ENCODE data around the gene CUEDC1. TPM values are rescaled to one million over a fixed set of nuclear protein-coding genes. Genes with fewer than 3 reads are reported as not detected.
A peak's percentile ranks its signal among the peaks of the same experiment; 100 is the strongest.

CUEDC1 gene
- total and polyA plus RNA-seq, 2 of the 13 experiments (the other 11 are each of a cell fraction or from before 2014, with no cell fraction given): 7.4 to 12.9 TPM

DNA sequence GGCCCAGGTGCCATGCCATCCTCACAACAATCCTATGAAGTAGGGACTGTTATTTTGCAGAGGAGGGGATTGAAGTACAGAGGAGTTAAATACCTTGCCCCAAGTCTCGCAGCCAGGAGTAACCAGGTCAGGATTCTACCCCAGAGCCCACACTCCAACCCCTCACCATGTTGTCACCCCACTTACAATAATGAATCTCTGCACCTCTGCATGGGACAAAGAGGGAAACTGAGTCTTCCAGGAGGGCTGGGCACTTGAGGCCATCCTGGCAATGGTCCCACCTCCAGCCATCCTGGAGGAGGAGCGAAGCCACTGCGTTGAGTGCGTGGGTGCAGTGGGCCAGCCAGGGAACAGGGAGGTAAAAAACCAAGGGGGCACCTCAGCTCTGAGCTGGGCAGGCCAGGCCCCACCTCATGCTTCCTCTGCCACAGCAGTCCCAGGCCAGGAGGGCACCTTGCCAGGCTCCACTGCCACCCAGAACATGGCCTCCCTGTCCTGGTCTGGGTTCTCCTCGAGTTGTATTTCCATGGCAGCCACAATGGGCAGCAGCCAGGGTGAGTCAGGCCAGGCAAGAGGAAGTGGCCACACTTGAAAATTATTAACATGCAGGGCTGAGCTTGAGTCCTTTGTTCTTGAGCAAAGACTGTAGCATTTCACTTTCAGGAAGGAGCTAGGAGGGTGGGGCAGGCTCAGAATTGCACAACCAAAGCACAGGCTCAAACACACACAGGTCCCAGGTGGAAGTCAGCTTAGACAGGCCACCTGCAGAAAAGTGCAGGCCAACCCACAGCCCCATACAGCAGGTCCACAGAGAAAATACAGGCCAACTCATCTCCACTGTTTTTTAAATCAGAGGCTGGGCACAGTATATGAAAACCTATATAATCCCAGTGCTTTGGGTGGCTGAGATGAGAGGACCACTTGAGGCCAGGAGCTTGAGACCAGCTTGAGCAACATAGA lies 52.1 kb downstream of the CUEDC1 start (continued):
- TF ChIP-seq KDM1A (CRISPR knock-in tag; IDR thresholded peaks at IDR 0.05) (peak; percentile 69; the same call in 1 of the 2 replicates), ZNF614 (CRISPR knock-in tag; IDR thresholded peaks at IDR 0.05; ENCODE audit: borderline replicate concordance) (peak; percentile 98), CBX1 (IDR thresholded peaks at IDR 0.05; ENCODE audit: low read depth) (peak; percentile 74), NCOA2 (CRISPR knock-in tag; IDR thresholded peaks at IDR 0.05) (peak; percentile 85), MYPOP (CRISPR knock-in tag; IDR thresholded peaks at IDR 0.05) (no peak), FOXC1 (CRISPR knock-in tag; IDR thresholded peaks at IDR 0.05; ENCODE audit: borderline replicate concordance) (no peak), ZSCAN9 (CRISPR knock-in tag; IDR thresholded peaks at IDR 0.05; ENCODE audit: borderline replicate concordance) (peak; percentile 96), MLX (CRISPR knock-in tag; IDR thresholded peaks at IDR 0.05) (peak; percentile 82), GABPB1 (CRISPR knock-in tag; IDR thresholded peaks at IDR 0.05) (peak; percentile 64), STAT5B (CRISPR knock-in tag; IDR thresholded peaks at IDR 0.05) (no peak), ZNF431 (CRISPR knock-in tag; IDR thresholded peaks at IDR 0.05; ENCODE audit: borderline replicate concordance, low read depth) (0 out of 2 replicates have a peak, but pooled peaks have one; percentile 15), ZNF543 (CRISPR knock-in tag; IDR thresholded peaks at IDR 0.05) (peak; percentile 48; the same call in 1 of the 2 replicates), ZNF12 (CRISPR knock-in tag; IDR thresholded peaks at IDR 0.05) (peak; percentile 84), TEAD3 (CRISPR knock-in tag; optimal IDR thresholded peaks at IDR 0.05; ENCODE audit: borderline replicate concordance) (peak; percentile 52), GATA4 (IDR thresholded peaks at IDR 0.05; ENCODE audit: borderline replicate concordance, low read depth) (peak; percentile 16; the same call in 1 of the 2 replicates), PHB2 (IDR thresholded peaks at IDR 0.05; ENCODE audit: partially characterized antibody) (no peak), NAIF1 (CRISPR knock-in tag; IDR thresholded peaks at IDR 0.05; ENCODE audit: borderline replicate concordance) (no peak), ZNF672 (CRISPR knock-in tag; IDR thresholded peaks at IDR 0.05) (no peak), MYC (CRISPR knock-in tag; IDR thresholded peaks at IDR 0.05; ENCODE audit: borderline replicate concordance) (peak; percentile 68; the same call in 1 of the 2 replicates), ZNF530 (CRISPR knock-in tag; IDR thresholded peaks at IDR 0.05; ENCODE audit: low read depth) (no peak), ATF2 (CRISPR knock-in tag; IDR thresholded peaks at IDR 0.05) (peak; percentile 87)
- TF ChIP-seq, protein P1, sequence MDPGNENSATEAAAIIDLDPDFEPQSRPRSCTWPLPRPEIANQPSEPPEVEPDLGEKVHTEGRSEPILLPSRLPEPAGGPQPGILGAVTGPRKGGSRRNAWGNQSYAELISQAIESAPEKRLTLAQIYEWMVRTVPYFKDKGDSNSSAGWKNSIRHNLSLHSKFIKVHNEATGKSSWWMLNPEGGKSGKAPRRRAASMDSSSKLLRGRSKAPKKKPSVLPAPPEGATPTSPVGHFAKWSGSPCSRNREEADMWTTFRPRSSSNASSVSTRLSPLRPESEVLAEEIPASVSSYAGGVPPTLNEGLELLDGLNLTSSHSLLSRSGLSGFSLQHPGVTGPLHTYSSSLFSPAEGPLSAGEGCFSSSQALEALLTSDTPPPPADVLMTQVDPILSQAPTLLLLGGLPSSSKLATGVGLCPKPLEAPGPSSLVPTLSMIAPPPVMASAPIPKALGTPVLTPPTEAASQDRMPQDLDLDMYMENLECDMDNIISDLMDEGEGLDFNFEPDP (CRISPR knock-in tag; conservative IDR thresholded peaks at IDR 0.05): no peak
- TF ChIP-seq, protein P2, sequence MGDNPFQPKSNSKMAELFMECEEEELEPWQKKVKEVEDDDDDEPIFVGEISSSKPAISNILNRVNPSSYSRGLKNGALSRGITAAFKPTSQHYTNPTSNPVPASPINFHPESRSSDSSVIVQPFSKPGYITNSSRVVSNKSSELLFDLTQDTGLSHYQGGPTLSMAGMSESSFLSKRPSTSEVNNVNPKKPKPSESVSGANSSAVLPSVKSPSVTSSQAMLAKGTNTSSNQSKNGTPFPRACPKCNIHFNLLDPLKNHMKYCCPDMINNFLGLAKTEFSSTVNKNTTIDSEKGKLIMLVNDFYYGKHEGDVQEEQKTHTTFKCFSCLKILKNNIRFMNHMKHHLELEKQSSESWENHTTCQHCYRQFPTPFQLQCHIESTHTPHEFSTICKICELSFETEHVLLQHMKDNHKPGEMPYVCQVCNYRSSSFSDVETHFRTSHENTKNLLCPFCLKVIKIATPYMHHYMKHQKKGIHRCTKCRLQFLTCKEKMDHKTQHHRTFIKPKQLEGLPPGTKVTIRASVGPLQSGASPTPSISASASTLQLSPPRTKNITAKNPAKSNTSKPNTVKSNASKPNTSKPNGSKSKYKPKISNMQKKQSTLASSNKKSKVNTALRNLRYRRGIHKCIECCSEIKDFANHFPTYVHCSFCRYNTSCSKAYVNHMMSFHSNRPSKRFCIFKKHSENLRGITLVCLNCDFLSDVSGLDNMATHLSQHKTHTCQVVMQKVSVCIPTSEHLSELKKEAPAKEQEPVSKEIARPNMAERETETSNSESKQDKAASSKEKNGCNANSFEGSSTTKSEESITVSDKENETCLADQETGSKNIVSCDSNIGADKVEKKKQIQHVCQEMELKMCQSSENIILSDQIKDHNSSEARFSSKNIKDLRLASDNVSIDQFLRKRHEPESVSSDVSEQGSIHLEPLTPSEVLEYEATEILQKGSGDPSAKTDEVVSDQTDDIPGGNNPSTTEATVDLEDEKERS (CRISPR knock-in tag; IDR thresholded peaks at IDR 0.05): peak; percentile 92

Measured in HepG2 (cell line).